BLaER1 treated with 17β-estradiol and CSF1 and Interleukin-3, amounts not matched to agents 10 nM and 100 nM (cell line): ENCODE data around the gene ANO9.

ENCODE experiments used
- H3K27ac ChIP-seq, 11 experiments: shearing (Covaris generic); formaldehyde crosslinking; 2 replicates each; pipeline ENCODE4 v1.8.1; 2022
- H3K27me3 ChIP-seq, 11 experiments: shearing (Covaris generic); formaldehyde crosslinking; 2 replicates each; pipeline ENCODE4 v1.8.1; 2022
- H3K36me3 ChIP-seq, 11 experiments: shearing (Covaris generic); formaldehyde crosslinking; 2 replicates each; pipeline ENCODE4 v1.8.1; 2022
- H3K4me1 ChIP-seq, 10 experiments: shearing (Covaris generic); formaldehyde crosslinking; 2 replicates each; pipeline ENCODE4 v1.8.1; 2022
- H3K4me2 ChIP-seq, 11 experiments: shearing (Covaris generic); formaldehyde crosslinking; 2 replicates each; pipeline ENCODE4 v1.8.1; 2022
- H3K4me3 ChIP-seq, 10 experiments: shearing (Covaris generic); formaldehyde crosslinking; 2 replicates each; pipeline ENCODE4 v1.8.1; 2022
- H3K9ac ChIP-seq, 11 experiments: shearing (Covaris generic); formaldehyde crosslinking; 2 replicates each; pipeline ENCODE4 v1.8.1; 2022
- H3K9me3 ChIP-seq, 11 experiments: shearing (Covaris generic); formaldehyde crosslinking; replicated peaks in 1 of 11; 2 replicates each; pipeline ENCODE4 v1.8.1; 2022
- H4K20me1 ChIP-seq, 11 experiments: shearing (Covaris generic); formaldehyde crosslinking; 2 replicates each; pipeline ENCODE4 v1.8.1; 2022
- Cebpa-rat ChIP-seq, 11 experiments: shearing (Covaris generic); IDR thresholded peaks; 2 replicates each; pipeline ENCODE4 v1.8.1; 2022

Gene ANO9

GRCh38 chr11:452916-453527, 11.2 kb upstream of the ANO9 start:
- TF ChIP-seq Cebpa-rat (IDR thresholded peaks at IDR 0.05) = no peak
- no peaks in the 10 kb centered on the region for H3K27me3 ChIP-seq
- H3K4me1 ChIP-seq = peaks cover 40 to 58% (median 51%) of the 10 kb centered on the region in 10 experiments
- H3K4me3 ChIP-seq = no peak overlapping the region
- no peak overlapping the region for H3K27ac ChIP-seq
- H3K9ac ChIP-seq = peak overlapping the region in 7 of 11 experiments; percentile 9 to 92 (median 34); a peak in 5 of 22 replicates
- H3K9me3 ChIP-seq = no peaks in the 10 kb centered on the region
- peaks cover 16 to 77% (median 71%) of the 10 kb centered on the region in 11 experiments; a peak in 21 of 22 replicates for H4K20me1 ChIP-seq
- H3K4me2 ChIP-seq = peak overlapping the region in 1 of 11 experiments; percentile 96; a peak in 1 of 22 replicates
- H3K36me3 ChIP-seq = peaks cover 30 to 54% (median 47%) of the 10 kb centered on the region in 11 experiments

GRCh38 chr11:452203-452744, 10.5 kb upstream of the ANO9 start:
- H3K4me1 ChIP-seq = peaks cover 36 to 51% (median 44%) of the 10 kb centered on the region in 10 experiments
- no peaks in the 10 kb centered on the region for H3K27me3 ChIP-seq
- H3K36me3 ChIP-seq = peaks cover 30 to 54% (median 47%) of the 10 kb centered on the region in 11 experiments
- no peak overlapping the region for H3K4me3 ChIP-seq
- peak overlapping the region in 9 of 11 experiments; percentile 83 to 94 (median 88); a peak in 13 of 22 replicates for H3K9ac ChIP-seq
- TF ChIP-seq Cebpa-rat (IDR thresholded peaks at IDR 0.05) = no peak
- H3K9me3 ChIP-seq = no peaks in the 10 kb centered on the region
- H4K20me1 ChIP-seq = peaks cover 16 to 70% (median 63%) of the 10 kb centered on the region in 11 experiments; a peak in 21 of 22 replicates
- H3K4me2 ChIP-seq = peak overlapping the region; percentile 90 to 100 (median 97); a peak in 14 of 22 replicates
- no peak overlapping the region for H3K27ac ChIP-seq

- no peak for TF ChIP-seq Cebpa-rat (IDR thresholded peaks at IDR 0.05)
- Histone ChIP-seq H4K20me1 (peaks cover 16 to 64% (median 58%) of the 10 kb centered on the region in 11 experiments; a peak in 21 of 22 replicates), H3K9ac (peak overlapping the region; percentile 83 to 94 (median 88)), H3K36me3 (peaks cover 30 to 52% (median 43%) of the 10 kb centered on the region in 11 experiments), H3K27me3 (no peaks in the 10 kb centered on the region), H3K4me1 (peaks cover 31 to 45% (median 38%) of the 10 kb centered on the region in 10 experiments), H3K4me3 (peak overlapping the region; percentile 89 to 99 (median 98); a peak in 19 of 20 replicates), H3K4me2 (peak overlapping the region; percentile 90 to 100 (median 97)), H3K27ac (peak overlapping the region in 3 of 11 experiments; percentile 33 to 83 (median 35); a peak in 2 of 22 replicates), H3K9me3 (no peaks in the 10 kb centered on the region)
Measured at GRCh38 chr11:451738-452137, 9.9 kb upstream of the ANO9 start.

- Histone ChIP-seq H3K36me3 (peaks cover 29 to 47% (median 37%) of the 10 kb centered on the region in 11 experiments), H3K27me3 (no peaks in the 10 kb centered on the region), H3K27ac (peak overlapping the region; percentile 74 to 87 (median 80)), H3K9me3 (no peaks in the 10 kb centered on the region), H3K4me1 (peaks cover 24 to 39% (median 31%) of the 10 kb centered on the region in 10 experiments), H3K4me3 (peak overlapping the region; percentile 89 to 99 (median 98)), H3K4me2 (peak overlapping the region; percentile 90 to 100 (median 97)), H3K9ac (peak overlapping the region; percentile 83 to 94 (median 88)), H4K20me1 (peaks cover 16 to 56% (median 50%) of the 10 kb centered on the region in 11 experiments; a peak in 21 of 22 replicates)
- no peak for TF ChIP-seq Cebpa-rat (IDR thresholded peaks at IDR 0.05)
Measured at GRCh38 chr11:450809-451451, 9.1 kb upstream of the ANO9 start.

GRCh38 chr11:449889-450808, 8.3 kb upstream of the ANO9 start, which contains the start of gene PTDSS2:
Gene PTDSS2 (plus strand): TSS chr11:450279. CDS start chr11:450456, 177 bp downstream.
- peaks cover 16 to 48% (median 42%) of the 10 kb centered on the region in 11 experiments; a peak in 21 of 22 replicates for H4K20me1 ChIP-seq
- peaks cover 23 to 39% (median 32%) of the 10 kb centered on the region in 11 experiments for H3K36me3 ChIP-seq
- H3K4me2 ChIP-seq = peak within 1 kb of the TSS; percentile 90 to 100 (median 97)
- no peak for TF ChIP-seq Cebpa-rat (IDR thresholded peaks at IDR 0.05)
- H3K9ac ChIP-seq = peak within 1 kb of the TSS; percentile 83 to 94 (median 88)
- no peaks in the 10 kb centered on the region for H3K9me3 ChIP-seq
- H3K27ac ChIP-seq = peak within 1 kb of the TSS; percentile 74 to 87 (median 80)
- H3K4me1 ChIP-seq = peaks cover 24 to 36% (median 31%) of the 10 kb centered on the region in 10 experiments
- peak within 1 kb of the TSS; percentile 89 to 99 (median 98) for H3K4me3 ChIP-seq
- H3K27me3 ChIP-seq = no peaks in the 10 kb centered on the region

GRCh38 chr11:447923-448731, 6.3 kb upstream of the ANO9 start:
- no peak for TF ChIP-seq Cebpa-rat (IDR thresholded peaks at IDR 0.05)
- Histone ChIP-seq H3K9ac (peak overlapping the region; percentile 83 to 94 (median 88)), H3K4me1 (peaks cover 37 to 49% (median 43%) of the 10 kb centered on the region in 10 experiments), H3K4me3 (peak overlapping the region; percentile 59 to 99 (median 96)), H3K9me3 (no peaks in the 10 kb centered on the region), H4K20me1 (peaks cover 12 to 28% (median 22%) of the 10 kb centered on the region in 11 experiments; a peak in 20 of 22 replicates), H3K27ac (peak overlapping the region; percentile 55 to 87 (median 80)), H3K4me2 (peak overlapping the region; percentile 86 to 99 (median 97)), H3K36me3 (peaks cover 11 to 18% (median 13%) of the 10 kb centered on the region in 11 experiments), H3K27me3 (peaks cover 0 to under 1% (median 0%) of the 10 kb centered on the region in 11 experiments; a peak in 1 of 22 replicates)

GRCh38 chr11:446891-447290, 5.1 kb upstream of the ANO9 start:
- H3K9me3 ChIP-seq = no peaks in the 10 kb centered on the region
- H3K27me3 ChIP-seq = peaks cover 0 to 7% (median 0%) of the 10 kb centered on the region in 11 experiments; a peak in 4 of 22 replicates
- H3K9ac ChIP-seq = 0 out of 22 replicates have a peak overlapping the region, but pooled peaks of 1 of the 11 experiments have one; percentile 18
- H3K4me1 ChIP-seq = peaks cover 34 to 52% (median 45%) of the 10 kb centered on the region in 10 experiments
- no peak for TF ChIP-seq Cebpa-rat (IDR thresholded peaks at IDR 0.05)
- no peak overlapping the region for H3K4me2 ChIP-seq
- peaks cover 0 to 6% (median under 1%) of the 10 kb centered on the region in 11 experiments; a peak in 4 of 22 replicates for H3K36me3 ChIP-seq
- peaks cover 7 to 16% (median 10%) of the 10 kb centered on the region in 11 experiments; a peak in 20 of 22 replicates for H4K20me1 ChIP-seq
- H3K4me3 ChIP-seq = no peak overlapping the region
- H3K27ac ChIP-seq = no peak overlapping the region
